Raji (cell line): ENCODE data around the gene SART3.

Experiments
- POLR2A ChIP-seq: IDR thresholded peaks from 2 replicates; pipeline ENCODE4 v1.6.1; 2011; ENCODE audit warnings: low read depth, low read length, control low read depth; ENCODE audit not compliant: insufficient read depth

SART3 gene

DNA sequence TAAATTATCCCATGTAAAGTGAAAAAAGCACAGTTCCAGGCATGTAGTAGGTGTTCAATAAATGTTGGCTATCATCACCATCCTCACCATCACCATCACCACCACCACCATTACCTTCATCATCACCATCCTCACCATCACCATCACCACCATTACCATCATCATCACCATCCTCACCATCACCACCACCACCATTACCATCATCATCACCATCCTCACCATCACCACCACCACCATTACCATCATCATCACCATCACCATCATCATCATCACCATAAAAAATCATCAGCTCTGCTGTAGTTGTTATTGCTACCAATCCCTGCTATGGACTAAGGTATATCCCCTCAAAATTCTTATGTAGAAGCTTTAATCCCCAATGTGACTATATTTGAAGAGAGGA is 16.5 kb upstream of the SART3 start:
- no peak for TF ChIP-seq POLR2A

DNA sequence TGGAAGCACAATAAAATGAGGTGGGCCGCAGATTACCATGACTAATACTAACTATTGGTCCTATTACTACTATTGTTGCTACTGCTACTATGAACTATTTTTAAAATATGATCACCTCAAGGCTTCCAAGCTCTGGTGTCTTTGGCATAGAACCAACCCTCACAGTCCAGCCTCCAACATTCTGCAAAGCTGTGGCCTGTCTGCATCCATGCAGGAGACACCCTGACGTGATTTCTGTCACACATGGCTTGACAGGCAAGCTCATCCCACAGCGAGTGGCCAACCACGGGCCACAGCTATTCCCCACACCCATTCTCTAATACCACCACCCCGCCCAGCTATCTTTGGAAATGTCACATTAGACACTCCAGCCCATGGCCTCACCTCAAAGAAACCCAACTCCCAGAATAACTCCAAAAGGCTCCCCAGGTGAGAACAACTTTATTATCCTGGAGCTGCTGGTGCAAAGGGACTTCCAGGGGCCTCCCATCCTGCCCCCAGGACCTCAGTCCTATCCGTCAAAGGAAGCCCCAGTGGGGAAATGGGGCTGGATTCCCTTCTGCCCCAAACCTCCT is 15.8 kb upstream of the SART3 start:
- no peak for TF ChIP-seq POLR2A

DNA sequence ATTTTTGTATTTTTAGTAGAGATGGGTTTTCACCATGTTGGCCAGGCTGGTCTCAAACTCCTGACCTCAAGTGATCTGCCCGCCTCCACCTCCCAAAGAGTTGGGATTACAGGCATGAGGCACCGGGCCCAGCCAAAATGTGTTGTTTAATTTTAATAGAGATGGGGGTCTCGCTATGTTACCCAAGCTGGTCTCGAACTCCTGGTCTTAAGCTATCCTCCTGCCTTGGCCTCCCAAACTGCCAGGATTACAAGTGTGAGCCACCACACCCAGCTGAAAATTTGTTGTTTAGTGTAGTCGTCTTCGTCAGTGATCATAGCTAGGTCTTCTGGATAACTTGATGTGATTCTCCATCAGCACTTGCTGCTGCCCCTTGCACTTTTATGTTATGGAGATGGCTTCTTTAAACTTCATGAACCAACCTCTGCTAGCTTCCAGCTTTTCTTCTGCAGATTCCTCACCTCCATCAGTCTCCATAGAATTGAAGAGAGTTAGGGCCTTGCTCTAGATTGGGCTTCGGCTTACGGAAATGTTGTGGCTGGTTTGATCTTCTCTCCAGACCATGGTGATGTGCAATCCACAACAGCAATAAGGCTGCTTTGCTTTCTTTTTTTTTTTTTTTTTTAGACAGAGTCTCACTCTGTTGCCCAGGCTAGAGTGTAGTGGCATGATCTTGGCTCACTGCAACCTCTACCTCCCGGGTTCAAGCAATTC is 14.4 kb upstream of the SART3 start:
- no peak for TF ChIP-seq POLR2A

DNA sequence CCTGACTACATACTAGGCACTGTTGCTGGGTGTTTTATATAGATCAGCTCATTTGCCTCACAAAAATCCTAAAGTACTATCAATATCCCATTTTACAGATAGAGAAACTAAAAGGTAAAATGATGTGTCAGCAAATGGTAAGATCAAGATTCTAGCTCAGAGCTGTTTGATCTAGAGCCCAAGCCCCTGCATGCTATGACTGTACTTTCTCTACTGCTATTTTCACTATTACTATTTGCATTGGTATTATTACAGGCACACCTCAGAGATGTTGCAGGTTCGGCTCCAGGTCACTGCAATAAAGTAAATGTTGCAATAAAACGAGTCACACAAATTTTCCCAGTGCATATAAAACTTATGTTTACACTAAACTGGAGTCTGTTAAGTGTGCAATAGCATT is 12.3 kb upstream of the SART3 start:
- no peak for TF ChIP-seq POLR2A

DNA sequence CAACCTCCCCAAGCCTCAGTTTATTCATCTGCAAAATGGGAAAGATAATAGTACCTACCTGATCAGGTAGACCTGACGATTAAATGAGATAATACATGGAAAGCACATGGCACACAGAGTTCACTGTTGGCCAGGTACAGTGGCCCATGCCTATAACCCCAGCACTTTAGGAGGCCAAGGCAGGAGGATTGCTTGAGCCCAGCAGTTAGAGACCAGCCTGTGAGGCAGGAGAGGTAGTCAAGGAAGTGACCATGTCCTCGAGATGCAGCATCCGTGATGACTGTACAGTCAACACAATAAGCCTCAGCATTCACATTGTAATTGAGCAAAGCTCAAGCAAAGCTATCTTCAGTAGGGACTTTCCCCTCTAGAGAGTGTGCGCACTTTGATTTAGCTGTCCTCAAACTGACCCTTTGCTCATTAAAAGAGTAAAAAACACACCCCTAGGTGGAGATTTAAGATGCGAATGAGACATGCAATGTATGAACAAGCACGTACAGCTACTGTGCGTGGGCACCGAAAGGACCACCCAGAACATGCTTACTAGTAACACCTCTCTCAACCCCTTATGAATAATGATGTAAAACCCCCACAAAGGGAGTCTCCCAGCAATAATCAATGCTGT is 11.3 kb upstream of the SART3 start:
- TF ChIP-seq POLR2A: no peak

DNA sequence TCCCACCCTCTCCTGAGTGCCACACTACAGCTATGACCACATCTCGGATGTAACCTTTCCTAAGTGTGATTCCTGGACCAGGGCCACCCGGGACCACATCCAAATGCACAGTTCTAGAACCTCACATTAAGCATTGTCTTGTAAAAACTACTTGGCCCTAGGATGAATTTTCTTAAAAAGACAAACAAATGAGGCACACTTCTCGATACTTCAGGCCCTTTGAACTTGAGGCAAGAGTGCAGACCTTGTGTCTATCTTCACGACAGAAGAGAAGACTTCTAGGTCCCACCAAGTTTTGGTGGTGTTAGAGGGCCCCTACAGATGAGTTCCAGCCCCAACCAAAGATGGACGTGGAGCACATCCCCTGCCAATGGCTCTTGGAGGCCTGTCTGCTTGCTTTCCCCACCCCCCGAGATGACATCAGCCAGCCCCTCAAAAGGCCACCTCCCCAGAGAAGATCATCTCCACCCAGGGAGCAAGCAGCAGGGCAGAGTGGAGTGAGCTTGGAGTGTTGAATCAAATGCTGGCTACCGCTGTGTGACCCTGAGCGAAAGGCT is 10.7 kb upstream of the SART3 start:
- no peak for TF ChIP-seq POLR2A

DNA sequence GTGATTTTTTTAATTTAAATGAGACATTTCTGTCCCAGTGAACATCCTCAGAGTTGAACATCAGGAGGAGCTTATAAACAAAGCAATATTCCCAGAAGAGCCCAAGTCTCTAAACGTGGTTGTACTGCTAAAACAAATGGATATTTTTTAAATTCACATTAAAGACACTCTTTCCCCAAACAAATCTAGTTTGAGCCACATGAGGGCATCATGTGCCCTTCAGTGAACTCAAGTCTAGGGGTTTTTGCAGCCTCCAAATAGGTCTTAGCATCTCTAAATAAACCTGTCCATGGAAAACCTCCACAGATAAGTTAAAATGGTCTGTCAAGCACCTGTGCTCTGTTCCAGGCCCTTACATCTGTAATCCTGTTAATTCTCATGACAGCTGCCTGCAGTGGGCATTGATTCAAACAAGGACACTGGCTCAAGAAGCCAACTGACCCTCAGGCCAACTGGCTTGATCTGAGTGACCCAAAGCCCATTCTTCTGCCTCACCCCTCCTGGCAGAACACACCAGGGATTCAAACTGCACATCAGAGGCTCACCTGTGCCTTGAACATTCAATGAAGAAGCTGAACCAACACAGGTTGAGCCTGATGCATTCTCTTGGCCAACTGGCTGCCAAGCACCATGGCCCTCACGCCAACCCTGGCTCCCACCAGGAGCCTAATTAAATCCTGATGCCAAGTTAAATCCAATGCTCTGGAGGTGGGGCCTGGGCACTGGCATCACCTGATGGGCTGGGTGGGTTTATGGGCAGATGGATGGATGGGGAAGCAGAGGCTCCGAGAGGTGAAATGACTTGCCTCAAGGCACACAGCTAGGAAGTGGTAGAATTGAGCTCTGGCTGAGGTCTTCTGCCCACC is 10.0 kb upstream of the SART3 start:
- no peak for TF ChIP-seq POLR2A

DNA sequence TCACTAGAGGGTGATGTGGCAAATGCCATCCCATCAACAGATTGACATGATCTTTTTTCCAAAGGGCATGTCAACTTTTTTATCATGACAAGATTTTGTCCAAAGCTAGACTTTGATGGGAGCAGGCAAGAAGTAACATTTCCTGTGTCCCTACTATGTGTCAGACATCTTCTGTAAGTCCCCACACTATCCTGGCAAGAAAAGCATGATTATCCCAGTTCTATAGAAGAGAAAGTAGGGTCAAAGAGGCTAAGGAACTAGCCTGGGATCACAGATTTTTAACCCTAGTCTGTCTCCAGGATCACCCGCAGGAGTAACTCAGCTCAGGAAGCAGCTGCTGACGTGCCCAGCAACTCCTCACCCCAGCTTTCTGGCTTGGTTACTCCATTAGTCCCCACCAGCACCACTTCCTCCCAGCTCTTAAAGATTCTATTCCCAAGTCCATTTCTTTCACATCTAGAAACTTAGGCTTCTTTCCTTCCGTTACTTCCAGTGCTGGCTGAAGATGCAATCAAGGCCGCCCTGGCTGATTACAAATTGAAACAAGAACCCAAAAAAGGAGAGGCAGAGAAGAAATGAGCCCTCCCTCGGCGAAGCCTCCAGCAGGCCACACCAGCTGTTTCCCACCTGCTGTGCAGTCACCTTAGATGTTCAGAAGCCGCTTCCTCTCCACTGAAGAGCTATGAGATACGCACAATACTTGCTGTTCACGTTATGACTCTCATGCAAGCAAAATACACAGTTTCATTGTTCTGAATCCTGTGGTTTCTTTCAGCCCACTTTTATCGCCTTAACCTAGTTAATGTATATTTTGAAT is 7.6 kb upstream of the SART3 start:
- no peak for TF ChIP-seq POLR2A

DNA sequence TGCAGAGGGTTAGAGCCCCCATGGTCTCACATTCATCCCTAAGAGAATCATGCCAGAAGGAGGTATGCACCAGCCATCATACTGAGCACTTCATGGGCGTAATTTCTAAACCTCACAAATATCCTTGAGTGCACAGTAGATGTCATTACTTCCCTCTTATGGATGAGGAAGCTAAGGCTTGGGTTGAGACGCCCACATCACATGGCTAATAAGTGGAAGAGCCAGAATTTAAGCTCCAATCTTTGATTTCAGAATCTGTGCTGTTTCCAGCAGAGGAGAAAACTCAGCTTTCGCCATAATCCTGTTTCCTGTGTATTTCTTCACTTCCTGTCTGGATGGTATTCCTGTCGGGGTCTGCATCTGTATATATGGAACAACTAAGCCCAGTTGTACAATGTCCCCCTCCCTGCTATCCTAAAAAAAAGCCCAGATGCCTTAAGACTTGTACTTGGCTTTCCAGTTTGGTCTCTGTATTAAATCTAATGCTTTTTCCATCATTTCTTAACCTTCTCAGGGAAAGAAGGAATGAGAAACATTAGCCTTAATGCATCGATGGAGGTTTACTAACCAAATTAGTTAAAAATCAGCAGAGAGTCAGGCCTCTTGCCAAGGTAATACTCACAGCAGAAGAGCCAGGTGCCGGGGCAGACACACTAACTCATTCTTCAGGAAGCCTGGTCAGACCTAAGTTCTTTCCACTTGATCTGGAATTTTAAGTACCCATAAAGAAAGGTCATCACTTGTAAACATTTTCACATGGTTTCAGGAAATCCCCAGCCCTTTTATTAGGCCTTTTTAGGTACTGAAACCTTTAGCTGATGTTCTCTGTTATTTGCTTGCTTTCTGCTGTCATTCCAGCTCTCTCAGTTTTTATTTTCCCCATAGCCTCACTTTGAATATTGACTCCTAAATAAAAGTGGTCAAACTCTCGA is 6.7 kb upstream of the SART3 start:
- no peak for TF ChIP-seq POLR2A

DNA sequence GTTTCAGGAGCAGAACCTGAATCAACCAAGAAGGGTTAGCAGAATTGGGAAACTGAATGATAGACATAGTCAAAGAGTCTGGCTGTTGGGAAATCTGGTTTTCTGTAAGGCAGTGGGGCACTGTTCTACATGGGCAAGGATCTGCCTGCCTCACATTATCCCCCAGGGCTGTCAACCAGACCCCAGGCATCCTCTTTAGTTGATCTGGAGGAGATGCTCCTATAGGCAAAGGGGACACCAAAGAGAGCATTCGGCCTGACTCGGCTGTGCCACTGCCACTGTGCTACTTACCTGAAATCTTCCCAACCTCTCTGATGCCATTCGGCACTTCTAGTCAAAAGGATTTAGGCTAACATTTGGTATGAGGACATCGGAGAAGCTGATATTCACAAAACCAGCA is 5.5 kb upstream of the SART3 start:
- TF ChIP-seq POLR2A: no peak

DNA sequence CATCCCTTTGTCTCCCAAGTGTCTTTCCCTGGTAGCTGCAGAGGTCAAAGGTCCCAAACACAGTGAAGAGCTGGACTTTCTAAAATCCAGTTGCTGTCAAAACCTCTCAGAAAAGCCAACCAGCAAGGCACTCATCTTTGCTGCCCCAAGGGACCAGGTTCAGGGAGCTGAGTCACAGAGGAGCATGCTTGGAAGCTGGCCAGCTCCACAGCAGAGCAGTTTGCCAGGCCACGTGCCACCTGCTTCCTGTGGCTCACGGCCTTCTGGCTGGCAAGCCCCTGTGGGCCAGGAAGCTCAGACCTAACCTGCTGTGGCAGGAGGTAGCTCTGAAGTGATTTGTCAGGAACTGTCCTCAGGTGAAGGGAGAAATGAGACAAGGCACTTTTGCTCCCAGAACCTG is 5.0 kb upstream of the SART3 start:
- TF ChIP-seq POLR2A: no peak

DNA sequence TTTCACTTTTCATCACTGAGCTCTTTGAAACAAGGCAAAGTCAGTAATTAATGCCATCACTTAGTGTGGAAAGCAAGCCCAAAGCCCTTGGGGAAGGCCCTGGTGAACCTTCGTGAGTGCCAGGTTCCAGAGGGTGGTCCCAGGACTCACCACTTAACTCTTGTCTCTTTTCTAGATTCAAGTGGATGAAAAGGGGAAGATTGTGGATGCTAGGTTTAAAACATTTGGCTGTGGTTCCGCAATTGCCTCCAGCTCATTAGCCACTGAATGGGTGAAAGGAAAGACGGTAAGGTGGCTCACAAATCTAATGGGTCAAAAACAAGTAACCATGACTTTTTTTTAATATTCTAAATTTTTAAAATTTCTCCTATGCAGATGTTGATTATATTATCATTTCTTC is 4.2 kb upstream of the SART3 start:
- TF ChIP-seq POLR2A: no peak

DNA sequence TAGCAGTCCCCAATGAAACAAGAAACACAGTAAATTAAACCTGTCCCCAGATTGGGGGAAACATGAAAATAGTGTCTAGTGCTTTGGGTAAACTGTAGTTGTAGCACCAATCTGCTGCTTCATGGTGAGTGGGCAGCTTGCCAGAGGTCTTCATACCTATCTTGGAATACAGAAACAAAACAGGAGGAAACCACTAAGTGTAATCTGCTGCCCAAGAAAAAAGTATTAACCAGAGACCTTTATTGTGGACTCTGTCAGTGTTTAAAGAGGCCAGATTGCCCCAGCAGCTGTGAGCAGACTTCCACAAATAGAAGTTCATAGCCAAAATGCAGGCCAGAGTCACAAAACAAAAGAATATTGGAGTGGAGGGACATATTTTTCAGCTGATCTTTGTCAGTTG is 3.8 kb upstream of the SART3 start:
- no peak for TF ChIP-seq POLR2A

DNA sequence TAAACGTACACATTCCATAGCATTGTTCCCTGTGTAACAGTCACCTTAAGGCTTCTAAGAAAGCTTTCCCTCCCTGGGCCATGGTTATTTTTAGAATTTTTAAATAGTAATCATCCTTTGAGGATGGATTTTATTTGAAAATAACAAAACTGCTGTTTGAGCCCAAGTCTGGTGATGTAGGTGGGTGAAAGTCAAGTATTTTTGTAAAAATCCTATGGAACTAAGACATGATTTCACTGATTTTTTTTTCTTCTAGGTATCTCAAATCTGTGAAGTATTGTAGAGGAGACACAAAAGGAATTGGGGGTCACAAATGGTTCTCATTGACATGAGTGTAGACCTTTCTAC is 2.8 kb upstream of the SART3 start:
- no peak for TF ChIP-seq POLR2A
